Gastrocnemius medialis (tissue), 4 donors: Measurements from ENCODE around the gene SIK2.

ENCODE experiments used
- CTCF ChIP-seq, 5 experiments: fragments of 450-650 bp in 3 of 5; fragments of 200-600 bp in 2 of 5; sonication (generic) in 2 of 5; IDR thresholded peaks in 4 of 5; conservative IDR thresholded peaks in 1 of 5; 1 replicate in 4 of 5; 2 replicates in 1 of 5; pipeline ENCODE4 v1.5.1; 2016 to 2019; ENCODE audit warnings: antibody characterized with exemption in 5 of 5, mild to moderate bottlenecking in 3 of 5, moderate library complexity in 3 of 5
- POLR2A ChIP-seq, 2 donors: fragments of 450-650 bp; IDR thresholded peaks; one replicate each; pipeline ENCODE4 v1.6.1; 2017; ENCODE audit warnings: antibody characterized with exemption in 2 of 2, mild to moderate bottlenecking in 2 of 2, moderate library complexity in 2 of 2

- no peak for TF ChIP-seq CTCF (IDR thresholded peaks at IDR 0.05 in 4 of 5, conservative IDR thresholded peaks at IDR 0.05 in 1 of 5)
- no peak for TF ChIP-seq POLR2A (IDR thresholded peaks at IDR 0.05)
Measured at GRCh38 chr11:111569476-111569875, 32.8 kb upstream of the SIK2 start.
